NCI-H1436 (cell line): ENCODE measurements around the gene SH2D1A.
"Not testable (repeated sequence)": the region's sequence is repeated elsewhere in the genome, so short reads cannot be mapped to it uniquely, and the experiment has no call there.

Experiments used
- DNase-seq: peaks from one replicate; lab custom pipeline; 2025; lab: John Stamatoyannopoulos, UW

Gene SH2D1A

GRCh38 chrX:124354648-124355047 is 8.3 kb downstream of the SH2D1A start:
- no peak for DNase-seq

- no peak for DNase-seq
Measured at GRCh38 chrX:124358800-124359383, 12.5 kb downstream of the SH2D1A start.

- no peak for DNase-seq
Measured at GRCh38 chrX:124362072-124362471, 15.7 kb downstream of the SH2D1A start.

- no peak for DNase-seq
Measured at GRCh38 chrX:124362761-124363160, 16.4 kb downstream of the SH2D1A start.

- no peak for DNase-seq
Measured at GRCh38 chrX:124369722-124370121, 23.4 kb downstream of the SH2D1A start.

- DNase-seq: no peak
Measured at GRCh38 chrX:124373348-124373747, 27.0 kb downstream of the SH2D1A start.

GRCh38 chrX:124378643-124379042 is 32.3 kb downstream of the SH2D1A start:
- no peak for DNase-seq

GRCh38 chrX:124383354-124383753 is 37.0 kb downstream of the SH2D1A start:
- DNase-seq: no peak

- DNase-seq: no peak
Measured at GRCh38 chrX:124386401-124386800, 40.0 kb downstream of the SH2D1A start.

- peak; percentile 57 for DNase-seq
Measured at GRCh38 chrX:124388562-124388961, 42.2 kb downstream of the SH2D1A start.

- no peak for DNase-seq
Measured at GRCh38 chrX:124392794-124393193, 46.4 kb downstream of the SH2D1A start.

GRCh38 chrX:124393238-124393637 is 46.9 kb downstream of the SH2D1A start:
- DNase-seq: no peak

GRCh38 chrX:124393659-124394058 is 47.3 kb downstream of the SH2D1A start:
- DNase-seq: no peak

GRCh38 chrX:124395145-124395880 is 49.0 kb downstream of the SH2D1A start:
- no peak for DNase-seq

GRCh38 chrX:124401696-124402095 is 55.3 kb downstream of the SH2D1A start:
- DNase-seq: no peak

- no peak for DNase-seq
Measured at GRCh38 chrX:124405868-124406267, 59.5 kb downstream of the SH2D1A start.

GRCh38 chrX:124406294-124407014 is 60.1 kb downstream of the SH2D1A start:
- peak; percentile 73 for DNase-seq

- no peak for DNase-seq
Measured at GRCh38 chrX:124407226-124407625, 60.9 kb downstream of the SH2D1A start.

GRCh38 chrX:124408380-124408779 is 62.0 kb downstream of the SH2D1A start:
- DNase-seq: not testable (repeated sequence)

GRCh38 chrX:124413244-124413643 is 66.9 kb downstream of the SH2D1A start:
- no peak for DNase-seq

GRCh38 chrX:124414281-124414680 is 67.9 kb downstream of the SH2D1A start:
- no peak for DNase-seq

- no peak for DNase-seq
Measured at GRCh38 chrX:124415115-124415800, 68.9 kb downstream of the SH2D1A start.
